Kidney (tissue), 14 donors: ENCODE results near the gene PLXNB1. TPM values are rescaled to one million over a fixed set of nuclear protein-coding genes. Genes with fewer than 3 reads are reported as not detected.

Experiments
- DNase-seq, 5 donors: peaks; one replicate each; pipeline ENCODE4 v3.0.0-alpha.2; 2013 to 2020
- FAIRE-seq: peaks from 2 replicates; lab custom pipeline; 2012; peaks lifted over from hg19 to GRCh38; lab: Jason Lieb, UNC
- H3K27ac ChIP-seq, 2 donors: one replicate each; pipeline ENCODE4 v1.7.0; 2013; ENCODE audit warnings: low read depth in 2 of 2, low read length in 2 of 2, inconsistent platforms in 1 of 2
- H3K27me3 ChIP-seq: one replicate; pipeline ENCODE4 v1.7.1; 2013; ENCODE audit warnings: low read length, inconsistent platforms; ENCODE audit not compliant: control insufficient read depth, insufficient read depth
- H3K36me3 ChIP-seq, 3 donors: one replicate each; pipeline versions ENCODE4 v1.7.0 to v1.7.1; 2013; ENCODE audit warnings: low read length in 3 of 3, control low read depth in 1 of 3, inconsistent platforms in 1 of 3; ENCODE audit not compliant: insufficient read depth in 3 of 3, control insufficient read depth in 2 of 3
- H3K4me1 ChIP-seq, 3 donors: one replicate each; pipeline versions ENCODE4 v1.7.0 to v1.7.1; 2013; ENCODE audit warnings: low read length in 3 of 3, inconsistent platforms in 1 of 3, low read depth in 1 of 3; ENCODE audit not compliant: control insufficient read depth in 2 of 3, insufficient read depth in 2 of 3
- H3K4me3 ChIP-seq, 3 donors: one replicate each; pipeline versions ENCODE4 v1.7.0 to v1.8.1; 2013; ENCODE audit warnings: low read length in 3 of 3, control low read depth in 1 of 3, inconsistent platforms in 1 of 3
- H3K9ac ChIP-seq, 3 donors: one replicate each; pipeline versions ENCODE4 v1.7.0 to v1.7.1; 2013; ENCODE audit warnings: low read length in 3 of 3, control low read depth in 1 of 3, inconsistent platforms in 1 of 3
- H3K9me3 ChIP-seq, 3 donors: one replicate each; pipeline versions ENCODE4 v1.7.0 to v1.7.1; 2013; ENCODE audit warnings: low read length in 3 of 3, control low read depth in 1 of 3, inconsistent platforms in 1 of 3; ENCODE audit not compliant: control insufficient read depth in 2 of 3, insufficient read depth in 1 of 3
- intact Hi-C: fragments of 100-400 bp; cut with DNase I; formaldehyde crosslinking; loops from one replicate; pipeline ENCODE4 v1.11.1; 2022
- polyA plus RNA-seq: library from polyadenylated mRNA; stranded (reverse); fragments of 350-450 nt; fragmentation: Illumina TruSeq; extraction: RNeasy Lipid Tissue Mini Kit (QIAGEN cat#74804); gene quantifications from one replicate; pipeline ENCODE4 v1.2.3, GENCODE V29; 2014; ENCODE audit warnings: low read depth, low replicate concordance; ENCODE audit not compliant: insufficient read depth
- total RNA-seq: library from RNA; stranded (reverse); fragmentation: NEBNext Ultra II Directional; extraction: Animal tissue kit (Norgen Biotek cat#: 25700); gene quantifications from one replicate; pipeline ENCODE4 v1.2.1, GENCODE V29; 2021
- TF ChIP-seq, protein P1 (sequence below): IDR thresholded peaks from 3 replicates; pipeline ENCODE4 v1.5.1; 2012; ENCODE audit warnings: mild to moderate bottlenecking, moderate library complexity, borderline replicate concordance; ENCODE audit not compliant: insufficient read depth; ENCODE audit errors: extremely low read depth
- donor health status: control.
- donor health status: control.
- donor health status: control.
- donor health status: control.
- donor health status: control.
- donor health status: DM: yes; HTN: yes; CAD: no.
- donor health status: Normal renal cell carcinoma (clear cell type).

Gene PLXNB1
- total and polyA plus RNA-seq, 2 donors from 2014 or later: 101 to 224 TPM

DNA sequence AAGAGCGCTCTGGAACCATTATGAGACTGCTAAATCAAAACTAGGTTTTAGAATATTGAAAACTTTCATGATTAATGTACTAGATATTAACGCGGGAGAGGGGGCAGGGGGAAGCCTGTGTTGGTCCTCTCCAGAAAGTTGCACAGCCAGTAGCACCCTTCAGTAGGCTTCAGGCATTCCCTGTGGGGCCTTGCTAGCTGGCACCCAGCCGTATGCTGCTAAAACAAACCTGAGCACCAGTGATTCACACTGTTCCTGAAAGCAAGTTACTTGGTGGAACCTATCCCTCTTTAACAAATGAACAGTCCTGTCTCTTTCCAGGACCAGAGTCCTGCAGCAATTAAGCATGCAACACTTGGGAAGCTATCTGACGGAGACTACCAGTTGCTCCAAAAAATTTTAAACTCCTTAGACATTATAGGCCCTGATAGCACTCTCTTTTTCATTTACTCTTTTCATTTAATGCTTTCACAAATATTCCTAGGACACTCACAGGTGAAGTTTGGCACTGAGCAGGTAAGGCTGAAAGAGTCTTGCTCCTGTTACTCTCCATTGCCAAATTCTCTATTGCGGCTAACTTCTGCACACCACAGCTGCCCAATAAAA lies 15.5 kb upstream of the PLXNB1 start:
- H3K4me1 ChIP-seq: peaks cover 4 to 17% (median 12%) of the 10 kb centered on the region in 3 donors
- FAIRE-seq (no peak), DNase-seq (peak in 1 of 5 donors; percentile 6)
- TF ChIP-seq, protein P1, sequence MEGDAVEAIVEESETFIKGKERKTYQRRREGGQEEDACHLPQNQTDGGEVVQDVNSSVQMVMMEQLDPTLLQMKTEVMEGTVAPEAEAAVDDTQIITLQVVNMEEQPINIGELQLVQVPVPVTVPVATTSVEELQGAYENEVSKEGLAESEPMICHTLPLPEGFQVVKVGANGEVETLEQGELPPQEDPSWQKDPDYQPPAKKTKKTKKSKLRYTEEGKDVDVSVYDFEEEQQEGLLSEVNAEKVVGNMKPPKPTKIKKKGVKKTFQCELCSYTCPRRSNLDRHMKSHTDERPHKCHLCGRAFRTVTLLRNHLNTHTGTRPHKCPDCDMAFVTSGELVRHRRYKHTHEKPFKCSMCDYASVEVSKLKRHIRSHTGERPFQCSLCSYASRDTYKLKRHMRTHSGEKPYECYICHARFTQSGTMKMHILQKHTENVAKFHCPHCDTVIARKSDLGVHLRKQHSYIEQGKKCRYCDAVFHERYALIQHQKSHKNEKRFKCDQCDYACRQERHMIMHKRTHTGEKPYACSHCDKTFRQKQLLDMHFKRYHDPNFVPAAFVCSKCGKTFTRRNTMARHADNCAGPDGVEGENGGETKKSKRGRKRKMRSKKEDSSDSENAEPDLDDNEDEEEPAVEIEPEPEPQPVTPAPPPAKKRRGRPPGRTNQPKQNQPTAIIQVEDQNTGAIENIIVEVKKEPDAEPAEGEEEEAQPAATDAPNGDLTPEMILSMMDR: no peak
- H3K27ac ChIP-seq: no peak overlapping the region
- H3K9ac ChIP-seq: no peak overlapping the region
- H3K4me3 ChIP-seq: no peak overlapping the region
- no peaks in the 10 kb centered on the region for H3K9me3 ChIP-seq
- no peaks in the 10 kb centered on the region for H3K27me3 ChIP-seq
- intact Hi-C loops: no loop called here
- H3K36me3 ChIP-seq: peaks cover 2 to 12% (median 4%) of the 10 kb centered on the region in 3 donors

DNA sequence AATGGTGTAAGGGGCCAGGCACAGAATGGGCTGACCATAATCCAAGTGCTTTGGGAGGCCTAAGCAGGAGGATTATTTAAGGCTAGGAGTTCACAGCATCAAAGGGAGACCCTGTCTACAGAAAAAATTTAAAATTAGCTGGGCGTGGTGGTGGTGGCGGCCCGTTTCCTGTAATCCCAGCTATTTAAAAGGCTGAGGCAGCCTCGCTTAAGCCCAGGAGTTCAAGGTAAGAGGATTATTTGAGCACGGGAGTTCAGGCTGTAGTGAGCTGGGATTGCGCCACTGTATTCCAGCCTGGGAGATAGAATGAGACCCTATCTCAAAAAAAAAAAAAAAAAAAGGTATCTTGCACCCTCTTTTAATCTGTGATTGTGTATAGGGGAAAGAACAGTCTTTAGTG lies 12.1 kb upstream of the PLXNB1 start:
- FAIRE-seq: no peak

DNA sequence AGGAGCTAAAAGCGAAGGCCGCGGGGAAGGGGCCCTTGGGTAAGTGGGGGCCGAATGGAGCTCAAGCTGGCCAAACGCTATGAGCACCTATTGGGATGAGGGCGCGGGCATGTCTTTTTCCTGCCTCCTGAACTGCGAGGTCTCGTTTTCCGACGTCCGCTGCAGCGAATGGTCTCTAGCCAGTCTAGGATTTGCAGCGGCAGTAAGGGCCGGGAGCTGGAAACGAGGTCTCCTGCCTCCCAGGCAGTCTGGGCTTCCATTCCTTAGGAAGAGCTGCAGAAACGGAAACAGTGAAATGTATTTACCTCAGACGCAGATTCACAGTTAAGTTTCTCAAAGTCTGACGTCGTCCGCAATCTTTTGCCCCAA lies 10.7 kb upstream of the PLXNB1 start:
- H3K9me3 ChIP-seq: no peaks in the 10 kb centered on the region
- peak overlapping the region; percentile 94 to 100 (median 97) for H3K4me3 ChIP-seq
- DNase-seq (peak in 2 of 5 donors; percentile 44 to 66), FAIRE-seq (no peak)
- peak overlapping the region; percentile 67 to 86 (median 82) for H3K9ac ChIP-seq
- peaks cover 0 to 10% (median 5%) of the 10 kb centered on the region in 3 donors for H3K4me1 ChIP-seq
- no peaks in the 10 kb centered on the region for H3K27me3 ChIP-seq
- TF ChIP-seq, protein P1: no peak
- H3K27ac ChIP-seq: peak overlapping the region; percentile 90 to 97
- peaks cover 2 to 12% (median 4%) of the 10 kb centered on the region in 3 donors for H3K36me3 ChIP-seq
- intact Hi-C loops: no loop called here

More for the DNA sequence above, 12.1 kb upstream of the PLXNB1 start:
- Histone ChIP-seq H3K9me3 (no peaks in the 10 kb centered on the region), H3K4me3 (peak overlapping the region in 1 of 3 donors; percentile 100), H3K36me3 (peaks cover 2 to 12% (median 4%) of the 10 kb centered on the region in 3 donors), H3K27ac (no peak overlapping the region), H3K4me1 (peaks cover 0 to 13% (median 11%) of the 10 kb centered on the region in 3 donors), H3K27me3 (no peaks in the 10 kb centered on the region), H3K9ac (peak overlapping the region in 1 of 3 donors; percentile 51)
- intact Hi-C loops: no loop called here
- TF ChIP-seq, protein P1: no peak
- DNase-seq: no peak
